Posterior cingulate gyrus (tissue), 11 donors: ENCODE data around the gene FOXL3.
"Not testable (repeated sequence)": the region's sequence is repeated elsewhere in the genome, so short reads cannot be mapped to it uniquely, and the experiment has no call there.

ENCODE experiments used
- DNase-seq, 10 donors: peaks; one replicate each; pipeline versions ENCODE4 v3.0.0 to v3.0.0-alpha.2; 2020 to 2021; ENCODE audit warnings: mixed read lengths in 3 of 10
- intact Hi-C: fragments of 100-400 bp; cut with DNase I; formaldehyde crosslinking; loops from one replicate; pipeline ENCODE4 v1.15.1; 2023

Gene FOXL3

GRCh38 chr7:330511-331230 is 40.7 kb downstream of the FOXL3 start:
- DNase-seq: peak in 4 of 10 donors; percentile 13 to 73 (median 57)
- intact Hi-C loops: no loop called here

GRCh38 chr7:332020-332517 is 42.1 kb downstream of the FOXL3 start:
- DNase-seq: peak in 4 of 10 donors; percentile 24 to 83 (median 70)
- intact Hi-C loops: loop anchor here (2.0 kb wide), 1 partner anchor 187 kb away; the partner anchor contains the start of gene PDGFA

GRCh38 chr7:332646-333392 is 42.8 kb downstream of the FOXL3 start:
- intact Hi-C loops: loop anchor here (2.0 kb wide), 1 partner anchor 186 kb away; the partner anchor contains the start of gene PDGFA
- DNase-seq: peak; percentile 51 to 97 (median 82)

- DNase-seq: peak in 6 of 10 donors; percentile 26 to 88 (median 62)
- intact Hi-C loops: loop anchor here (2.0 kb wide), 1 partner anchor 185 kb away; the partner anchor contains the start of gene PDGFA
Measured at GRCh38 chr7:333393-333764, 43.4 kb downstream of the FOXL3 start.

GRCh38 chr7:334618-335357 is 44.8 kb downstream of the FOXL3 start:
- peak in 3 of 10 donors; percentile 2 to 12 (median 11) for DNase-seq
- intact Hi-C loops: no loop called here

- intact Hi-C loops: no loop called here
- peak in 3 of 10 donors; percentile 50 to 79 (median 61) for DNase-seq
Measured at GRCh38 chr7:335358-336148, 45.6 kb downstream of the FOXL3 start.

GRCh38 chr7:336149-336533 is 46.2 kb downstream of the FOXL3 start:
- intact Hi-C loops: not testable (repeated sequence)
- peak in 3 of 10 donors; percentile 26 to 76 (median 32) for DNase-seq

- intact Hi-C loops: no loop called here
- DNase-seq: peak in 3 of 10 donors; percentile 50 to 66 (median 52)
Measured at GRCh38 chr7:336810-337566, 47.0 kb downstream of the FOXL3 start.

- DNase-seq: peak in 3 of 10 donors; percentile 37 to 76 (median 56)
- intact Hi-C loops: no loop called here
Measured at GRCh38 chr7:337567-337951, 47.6 kb downstream of the FOXL3 start.

- intact Hi-C loops: no loop called here
- peak in 3 of 10 donors; percentile 62 to 86 (median 85) for DNase-seq
Measured at GRCh38 chr7:338295-339061, 48.5 kb downstream of the FOXL3 start.

- no peak for DNase-seq
- intact Hi-C loops: no loop called here
Measured at GRCh38 chr7:339062-339342, 49.0 kb downstream of the FOXL3 start.

- DNase-seq: peak in 1 of 10 donors; percentile 79
- intact Hi-C loops: no loop called here
Measured at GRCh38 chr7:339696-340095, 49.7 kb downstream of the FOXL3 start.

- DNase-seq: peak in 1 of 10 donors; percentile 65
- intact Hi-C loops: no loop called here
Measured at GRCh38 chr7:340200-340937, 50.4 kb downstream of the FOXL3 start.
